Right hindlimb (tissue), 1 donor: ENCODE measurements around the gene GPC2.

Source experiments
- DNase-seq: peaks from one replicate; pipeline ENCODE4 v3.0.0-alpha.2; 2018

The GPC2 gene

DNA sequence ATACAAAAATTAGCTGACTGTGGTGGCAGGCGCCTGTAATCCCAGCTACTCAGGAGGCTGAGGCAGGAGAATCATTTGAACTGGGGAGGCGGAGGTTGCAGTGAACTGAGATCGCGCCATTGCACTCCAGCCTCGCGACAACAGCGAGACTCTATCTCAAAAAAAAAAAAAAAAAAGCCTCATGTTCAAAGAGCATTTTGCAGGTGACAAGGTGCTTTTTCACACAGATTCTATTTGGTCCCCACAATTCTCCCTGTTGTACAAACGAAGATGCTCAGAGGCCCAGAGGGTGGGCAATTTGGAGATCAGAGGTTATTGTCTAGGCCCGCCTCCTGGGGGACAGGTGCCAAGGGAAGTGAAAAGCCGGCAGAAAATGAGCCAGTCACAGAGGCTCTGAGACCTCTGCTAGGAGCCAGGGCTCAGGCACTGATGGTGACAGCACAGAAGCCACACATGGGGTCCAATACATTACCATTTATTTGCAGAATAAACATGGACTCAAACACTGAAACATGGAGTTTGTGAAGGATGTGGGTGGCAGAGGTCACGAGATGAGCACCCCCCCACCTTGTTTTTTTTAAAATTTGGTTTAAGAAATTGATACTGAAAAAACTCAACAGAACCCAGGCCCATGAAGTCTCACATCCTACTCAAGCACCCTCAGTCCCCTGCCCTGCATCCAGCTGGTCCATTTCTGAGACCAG lies 7.9 kb downstream of the GPC2 start:
- DNase-seq, result no peak

DNA sequence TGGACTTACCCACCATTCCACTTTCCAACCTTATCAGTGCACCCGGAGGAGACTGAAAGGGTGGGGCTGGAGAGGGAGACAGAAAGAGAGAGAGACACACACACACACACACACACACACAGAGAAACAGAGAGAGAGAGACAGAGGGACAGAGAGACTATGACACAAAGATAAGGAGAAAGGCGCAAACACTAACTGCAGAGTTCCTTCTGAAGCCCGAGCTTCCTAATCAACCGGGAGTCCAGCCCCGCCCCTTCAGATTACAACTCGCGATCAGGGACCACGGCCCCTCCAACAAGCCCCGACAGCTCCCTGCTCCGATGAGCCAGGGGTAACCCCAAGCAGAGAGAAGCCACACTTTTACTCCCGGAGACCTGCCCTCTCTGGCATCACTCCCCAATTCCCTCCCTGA lies 9.3 kb downstream of the GPC2 start:
- DNase-seq, result no peak

DNA sequence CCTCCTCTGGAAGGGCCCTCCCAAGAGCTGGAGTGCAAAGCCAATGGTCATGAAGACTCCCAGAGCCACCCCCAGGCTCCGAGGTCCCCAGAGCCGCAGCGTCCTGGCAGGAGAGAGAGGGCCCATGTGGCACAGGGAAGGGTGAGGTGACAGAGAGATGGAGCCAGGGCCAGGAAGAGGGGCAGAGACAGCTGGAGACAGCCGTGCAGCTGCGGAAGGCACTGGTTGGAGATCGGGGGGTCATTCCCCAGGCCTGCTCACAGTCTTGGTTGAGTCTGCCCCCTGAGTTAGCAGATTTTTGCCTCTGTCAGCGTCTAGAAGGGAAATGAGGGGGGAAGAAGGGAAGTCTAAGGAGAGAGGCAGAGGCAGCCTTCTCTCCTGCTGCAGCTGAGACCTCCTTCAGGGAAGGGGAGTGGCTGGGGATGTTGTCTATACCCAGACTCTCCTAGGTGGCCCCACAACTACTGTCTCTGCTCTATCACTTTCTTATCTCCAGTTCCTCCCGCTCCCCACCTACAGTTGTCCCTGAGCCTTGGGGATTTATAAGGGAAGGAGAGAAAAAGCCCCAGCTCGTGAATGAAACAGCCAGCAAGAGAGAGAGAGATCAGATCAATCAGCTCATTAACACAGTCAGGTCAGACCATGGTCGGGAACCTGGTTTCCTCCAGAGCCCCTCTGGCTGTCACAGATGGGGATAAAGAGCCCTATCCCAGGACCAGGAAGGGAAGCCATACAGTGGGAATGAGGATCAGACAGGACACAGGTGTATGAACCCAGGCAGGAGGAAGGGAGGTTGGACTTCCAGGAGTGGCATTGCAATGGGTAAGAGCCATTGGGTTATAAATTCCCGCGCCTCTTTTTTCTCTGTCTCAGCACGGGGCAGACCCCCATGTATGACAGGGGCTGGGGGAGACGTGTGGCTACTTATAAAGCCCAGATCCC lies 9.9 kb downstream of the GPC2 start:
- no peak for DNase-seq

DNA sequence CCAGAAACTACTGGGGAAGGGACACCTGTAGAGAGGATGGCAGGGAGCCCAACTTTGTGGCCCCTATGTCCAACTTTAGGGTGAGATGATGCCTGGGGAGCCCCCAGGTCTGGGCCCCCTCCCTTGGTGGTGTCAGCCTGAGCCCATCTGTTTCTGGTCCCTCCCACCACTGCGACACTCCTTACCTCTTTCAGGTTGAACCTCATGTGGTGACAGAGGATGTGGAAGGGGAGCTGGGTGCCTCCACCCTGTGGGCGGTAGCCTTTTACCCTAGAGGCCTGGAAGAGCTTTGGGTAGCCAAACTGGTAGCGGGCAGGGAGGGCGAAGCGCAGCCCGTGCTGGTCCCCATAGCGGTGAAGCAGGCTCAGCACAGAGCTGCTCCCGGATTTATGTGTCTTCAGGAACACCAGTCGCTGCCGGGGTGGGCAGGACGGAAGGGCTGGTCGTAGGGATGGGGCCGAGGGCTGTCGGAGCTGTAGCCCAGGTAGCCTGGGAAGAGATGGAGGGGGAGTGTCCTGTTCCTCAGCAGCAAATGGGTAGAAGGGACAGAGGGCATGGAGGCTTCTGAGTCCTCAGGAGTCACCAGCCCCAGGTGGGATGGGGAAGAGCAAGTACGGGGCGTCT lies 10.8 kb downstream of the GPC2 start:
- no peak for DNase-seq

GRCh38 chr7:100163871-100164270 lies 13.3 kb downstream of the GPC2 start:
- no peak for DNase-seq

DNA sequence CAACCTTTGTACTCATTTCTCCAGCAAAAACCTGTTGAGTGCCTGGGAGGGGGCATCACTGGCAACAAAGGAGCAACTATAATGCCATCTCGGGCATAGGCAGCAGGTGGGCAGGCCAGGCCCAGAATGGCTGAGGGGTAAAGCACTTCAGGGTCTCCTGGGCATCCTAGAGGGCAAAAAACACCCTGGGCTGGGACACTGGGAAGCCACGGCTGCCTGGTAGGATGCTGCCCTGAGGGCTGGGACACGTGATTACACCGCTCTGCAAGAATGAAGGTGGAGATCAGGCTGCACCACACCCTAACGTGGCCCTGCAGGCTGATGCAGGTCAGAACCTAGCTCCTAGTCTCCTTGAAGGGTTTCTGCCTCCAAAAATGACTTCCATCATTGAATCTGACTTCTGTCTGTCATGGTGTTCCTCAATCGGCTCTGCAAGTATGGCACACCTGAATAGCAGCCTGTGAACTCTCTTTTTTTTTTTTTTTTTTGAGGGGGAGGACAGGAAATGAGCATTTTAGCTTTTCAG lies 14.1 kb downstream of the GPC2 start:
- DNase-seq, result no peak

DNA sequence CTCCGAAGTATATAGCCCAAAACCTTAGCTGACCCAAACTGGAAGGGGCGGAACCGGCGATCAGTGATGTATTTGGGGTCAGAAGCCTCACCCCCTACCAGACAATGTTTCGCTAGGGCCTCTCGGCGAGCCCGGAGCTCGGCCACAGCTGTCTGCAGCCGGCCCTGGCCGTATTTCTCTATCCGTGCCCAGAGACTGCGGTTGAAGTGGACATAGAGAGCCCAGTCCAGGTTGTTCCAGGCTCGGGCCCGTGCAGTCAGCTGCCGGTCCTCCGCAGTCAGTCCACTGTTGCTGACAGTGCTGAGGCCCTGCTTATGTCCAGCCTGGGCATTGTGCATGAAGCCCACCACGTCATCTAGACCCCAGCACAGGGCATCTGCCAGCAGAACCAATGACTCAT lies 17.1 kb downstream of the GPC2 start:
- DNase-seq, result peak; percentile 18

GRCh38 chr7:100159099-100159623 lies 18.0 kb downstream of the GPC2 start:
- no peak for DNase-seq

DNA sequence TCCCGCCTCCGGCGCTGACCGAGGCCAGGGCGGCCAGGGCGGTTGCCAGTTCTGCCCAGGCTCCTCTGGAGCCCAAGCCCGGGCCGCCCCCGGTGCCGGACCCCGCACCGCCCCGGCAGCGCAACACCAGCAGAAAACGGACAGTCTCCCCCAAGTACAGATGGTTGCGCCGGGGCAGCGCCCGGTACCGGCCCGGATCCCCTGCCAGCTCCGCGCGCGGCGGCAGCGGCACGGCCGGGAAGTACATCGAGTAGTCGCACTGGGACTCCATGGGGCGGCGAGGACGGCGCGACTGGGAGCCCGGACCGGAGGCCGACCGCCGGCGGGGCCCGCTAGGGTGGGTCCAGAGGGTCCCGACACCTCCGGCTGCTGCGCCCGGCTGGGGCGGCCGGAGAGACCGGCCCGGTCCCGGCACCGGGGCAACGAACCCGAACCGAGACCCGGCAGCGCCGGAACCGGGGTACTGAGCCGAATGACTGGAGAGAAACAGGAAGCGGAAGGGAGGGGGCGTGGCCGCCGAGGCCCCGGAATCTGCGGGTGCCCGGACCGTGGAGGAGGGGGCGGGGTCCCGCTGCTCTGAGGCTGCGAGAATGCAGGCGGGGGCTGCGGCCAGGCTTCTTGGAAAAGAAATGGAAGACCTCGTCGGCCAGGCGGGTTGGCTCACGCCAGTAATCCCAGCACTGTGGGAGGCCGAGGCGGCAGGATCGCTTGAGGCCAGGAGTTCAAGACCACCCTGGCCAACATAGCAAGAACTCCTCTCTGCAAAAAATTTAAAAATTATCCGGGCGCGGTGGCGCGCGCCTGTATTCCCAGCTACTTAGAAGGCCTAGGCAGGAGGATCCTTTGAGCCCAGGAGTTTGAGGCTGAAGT lies 18.7 kb downstream of the GPC2 start, which contains the start of gene TRAPPC14:
Gene TRAPPC14, minus strand, starts transcription at position 495 of the 870 bp plus-strand sequence. Its CDS starts 224 bp downstream, at position 271.
- peak; percentile 95 for DNase-seq

GRCh38 chr7:100157334-100158228 lies 19.6 kb downstream of the GPC2 start:
- DNase-seq, result peak; percentile 34

GRCh38 chr7:100157069-100157333 lies 20.2 kb downstream of the GPC2 start:
- no peak for DNase-seq

GRCh38 chr7:100156331-100157068 lies 20.7 kb downstream of the GPC2 start:
- peak; percentile 19 for DNase-seq

- no peak for DNase-seq
Measured at GRCh38 chr7:100155553-100156317, 21.4 kb downstream of the GPC2 start.

DNA sequence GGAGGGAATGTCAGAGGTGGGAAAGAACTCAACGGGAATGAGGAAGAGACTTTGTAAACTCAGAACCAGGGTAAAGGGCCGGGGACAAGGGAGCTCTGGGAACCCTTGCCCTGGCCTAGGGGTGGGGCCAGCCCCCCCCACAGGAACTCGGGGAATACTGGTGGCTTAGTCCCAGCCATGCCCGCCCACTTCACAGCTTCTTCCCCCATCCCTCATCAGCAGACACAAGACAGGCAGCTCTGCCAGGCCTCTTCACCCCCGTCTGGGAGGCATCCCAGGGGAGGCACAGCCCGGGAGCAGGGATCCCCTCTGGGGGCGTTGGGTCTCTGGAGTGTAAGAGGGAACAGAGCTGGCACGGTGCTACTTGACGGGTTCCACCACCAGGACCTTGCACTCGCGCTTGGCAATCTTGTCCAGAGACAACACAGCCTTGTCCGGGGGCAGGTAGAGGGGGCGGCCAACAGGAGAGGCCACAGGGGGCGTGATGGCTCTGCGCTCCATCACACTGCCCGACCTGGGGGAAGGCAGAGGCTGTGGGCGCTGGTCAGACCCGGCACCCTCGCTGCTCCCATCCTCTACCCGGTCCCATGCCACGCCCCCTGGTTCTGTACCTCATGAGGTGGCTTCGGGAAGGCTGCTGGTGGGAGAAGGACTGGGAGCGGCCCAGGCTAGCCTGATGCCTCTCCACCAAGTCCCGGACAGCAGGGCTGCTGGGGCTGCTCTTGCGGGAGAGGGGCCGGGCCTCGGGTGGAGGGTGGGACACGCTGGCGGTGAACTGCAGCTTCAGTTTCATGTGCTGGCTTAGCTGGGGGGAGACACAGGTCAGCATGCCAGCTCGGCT lies 22.3 kb downstream of the GPC2 start:
- no peak for DNase-seq

DNA sequence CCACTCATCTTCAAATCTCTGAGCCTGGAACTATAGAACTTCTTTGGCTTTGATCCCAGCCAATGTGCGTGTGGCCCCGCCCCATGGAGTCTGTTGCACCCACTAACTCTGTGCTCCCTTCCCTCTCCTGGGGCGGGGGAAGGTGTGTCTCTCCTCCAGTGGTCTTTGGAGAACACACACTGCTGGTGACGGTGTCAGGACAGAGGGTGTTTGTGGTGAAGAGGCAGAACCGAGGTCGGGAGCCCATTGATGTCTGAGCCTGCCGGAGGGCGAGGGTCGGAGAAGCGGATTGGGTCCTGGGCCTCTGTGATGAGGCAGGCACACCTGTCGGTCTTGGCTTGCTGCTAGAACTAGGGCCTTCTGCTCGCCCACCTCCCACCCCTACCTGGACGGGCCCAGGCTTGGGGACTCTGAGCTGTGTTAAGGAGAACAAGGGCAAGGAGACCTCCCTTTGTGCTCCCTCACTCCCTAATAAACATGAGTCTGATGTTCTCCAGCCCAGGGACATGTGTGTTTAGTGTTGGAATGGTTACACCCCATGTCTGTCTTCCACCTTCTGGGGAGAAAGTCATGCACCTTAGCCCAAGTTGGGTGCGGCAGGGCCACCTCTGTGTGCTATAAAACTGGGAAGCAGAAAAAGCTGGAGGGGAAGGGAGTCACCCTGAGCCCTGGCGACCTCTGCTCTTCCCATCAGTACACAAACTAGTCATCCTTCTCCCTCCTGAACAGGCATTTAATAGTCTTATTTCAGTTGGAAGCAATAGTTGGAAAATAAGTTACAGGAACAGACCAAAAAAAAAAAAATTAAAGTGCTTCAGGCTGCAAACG lies 23.3 kb downstream of the GPC2 start:
- no peak for DNase-seq

GRCh38 chr7:100152937-100153666 lies 24.1 kb downstream of the GPC2 start:
- no peak for DNase-seq

- DNase-seq, result no peak
Measured at GRCh38 chr7:100152404-100152803, 24.8 kb downstream of the GPC2 start.
